HG03469 (cell line): Measurements from ENCODE around the gene DDX11.
"Not testable (repeated sequence)": the region's sequence is repeated elsewhere in the genome, so short reads cannot be mapped to it uniquely, and the experiment has no call there.

ENCODE experiments used
- ATAC-seq: cut with Tn5 transposase; IDR thresholded peaks from one replicate; pipeline ENCODE4 v1.9.1; 2021; ENCODE audit warnings: mild to moderate bottlenecking, moderate library complexity, moderate number of reproducible peaks; ENCODE audit not compliant: unreplicated experiment

DDX11 gene

DNA sequence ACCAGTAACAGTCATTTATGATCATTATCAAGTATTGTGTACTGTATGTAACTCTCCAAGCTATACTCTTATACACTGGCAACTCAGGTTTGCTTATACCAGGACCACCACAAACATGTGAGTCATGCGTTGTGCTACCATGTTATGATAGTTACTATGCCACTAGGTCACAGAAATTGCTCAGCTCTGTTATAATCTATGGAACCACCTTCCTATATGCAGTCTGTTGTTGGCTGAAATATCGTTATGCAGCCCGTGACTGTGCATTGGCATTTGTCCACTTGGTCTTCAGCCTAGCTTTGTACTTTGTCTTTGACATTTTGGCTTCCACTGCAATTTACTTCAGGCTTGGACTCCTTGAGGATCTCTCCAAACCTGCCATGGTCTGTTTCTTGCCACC is 7.5 kb upstream of the DDX11 start:
- not testable (repeated sequence) for ATAC-seq

DNA sequence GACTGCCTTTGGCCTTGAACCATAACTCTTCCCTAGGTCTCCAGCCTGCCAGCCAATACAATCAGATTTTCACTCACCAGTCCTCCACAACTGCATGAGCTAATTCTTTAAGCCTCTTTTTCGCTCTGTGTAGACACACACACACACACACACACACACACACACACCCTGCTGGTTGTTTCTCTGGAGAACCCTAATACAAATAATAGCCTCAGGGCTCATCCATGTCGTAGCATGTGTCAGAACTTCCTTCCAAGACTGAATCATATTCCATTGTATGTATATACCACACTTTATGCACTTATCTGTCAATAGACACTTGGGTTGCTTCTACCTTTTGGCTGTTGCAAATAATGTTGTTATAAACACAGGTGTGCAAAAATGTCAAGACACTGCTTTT is 6.0 kb upstream of the DDX11 start:
- not testable (repeated sequence) for ATAC-seq

DNA sequence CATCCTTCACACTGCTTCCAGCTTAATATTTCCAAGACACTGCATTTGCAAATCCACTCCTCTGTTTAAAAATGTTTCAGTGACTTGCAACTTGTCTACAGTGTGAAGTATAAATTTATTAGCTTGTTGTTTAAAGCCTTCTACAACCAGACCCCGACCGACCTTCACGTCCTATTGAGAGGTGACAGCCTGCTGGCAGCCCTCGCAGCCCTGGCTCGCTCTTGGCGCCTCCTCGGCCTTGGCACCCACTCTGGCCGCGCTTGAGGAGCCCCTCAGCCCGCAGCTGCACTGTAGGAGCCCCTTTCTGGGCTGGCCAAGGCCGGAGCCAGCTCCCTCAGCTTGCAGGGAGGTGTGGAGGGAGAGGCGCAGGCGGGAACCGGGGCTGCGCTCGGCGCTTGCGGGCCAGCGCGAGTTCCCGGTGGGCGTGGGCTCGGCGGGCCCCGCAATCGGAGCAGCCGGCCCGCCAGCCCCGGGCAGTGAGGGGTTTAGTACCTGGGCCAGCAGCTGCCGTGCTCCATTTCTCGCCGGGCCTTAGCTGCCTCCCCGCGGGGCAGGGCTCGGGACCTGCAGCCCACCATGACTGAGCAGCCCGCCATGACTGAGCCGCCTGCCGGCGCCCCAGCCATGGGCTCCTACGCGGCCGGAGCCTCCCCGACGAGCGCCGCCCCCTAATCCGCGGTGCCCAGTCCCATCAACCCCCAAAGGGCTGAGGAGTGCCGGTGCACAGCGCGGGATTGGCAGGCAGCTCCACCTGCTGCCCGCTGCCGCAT is 2.5 kb upstream of the DDX11 start:
- not testable (repeated sequence) for ATAC-seq

DNA sequence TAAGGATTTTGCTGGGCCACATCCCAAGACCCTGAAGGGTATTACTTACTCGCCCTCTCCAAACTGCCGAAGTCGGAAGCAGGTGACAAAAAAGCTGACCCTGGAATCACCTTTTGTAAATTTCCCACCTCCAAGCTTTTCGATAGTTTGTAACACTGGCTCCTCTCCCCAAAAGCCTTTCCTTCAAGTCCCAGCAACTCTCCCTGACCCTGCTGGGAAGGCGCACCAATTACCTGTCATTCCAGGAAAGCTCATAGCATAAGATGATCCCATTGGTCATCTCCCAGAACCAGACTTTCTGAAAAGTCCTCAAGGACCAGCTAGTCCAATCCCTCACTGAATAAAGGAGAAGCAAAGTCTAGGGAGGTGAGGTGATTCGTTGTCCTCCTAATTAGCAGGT is 698 bp upstream of the DDX11 start:
- ATAC-seq: not testable (repeated sequence)

DNA sequence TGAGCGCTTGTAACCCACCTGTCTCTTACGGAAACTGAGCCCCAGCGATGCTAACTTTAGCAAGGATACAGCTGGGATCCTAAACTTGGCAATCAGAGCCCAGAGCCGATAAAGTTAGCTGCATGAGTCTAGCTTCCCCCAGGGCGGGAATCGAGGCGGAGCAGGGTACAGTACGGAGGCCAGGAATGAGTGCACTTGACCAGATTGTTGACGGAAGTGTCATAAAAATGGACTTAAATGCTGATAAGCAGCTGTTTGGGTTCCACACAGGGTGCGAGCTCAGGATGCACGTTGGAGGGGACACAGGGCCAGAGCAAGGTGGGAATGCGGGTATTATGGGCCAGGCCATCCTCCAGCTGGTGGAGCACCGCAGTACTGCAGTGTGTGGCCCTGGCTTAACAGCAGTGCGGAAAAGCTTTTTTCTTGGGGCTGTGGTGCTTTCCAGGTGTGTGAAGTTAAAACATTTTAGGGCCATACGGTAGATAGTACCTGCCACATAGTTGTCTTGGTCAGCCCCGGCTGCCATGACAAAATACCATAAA is 744 bp downstream of the DDX11 start:
- ATAC-seq: peak; percentile 30

DNA sequence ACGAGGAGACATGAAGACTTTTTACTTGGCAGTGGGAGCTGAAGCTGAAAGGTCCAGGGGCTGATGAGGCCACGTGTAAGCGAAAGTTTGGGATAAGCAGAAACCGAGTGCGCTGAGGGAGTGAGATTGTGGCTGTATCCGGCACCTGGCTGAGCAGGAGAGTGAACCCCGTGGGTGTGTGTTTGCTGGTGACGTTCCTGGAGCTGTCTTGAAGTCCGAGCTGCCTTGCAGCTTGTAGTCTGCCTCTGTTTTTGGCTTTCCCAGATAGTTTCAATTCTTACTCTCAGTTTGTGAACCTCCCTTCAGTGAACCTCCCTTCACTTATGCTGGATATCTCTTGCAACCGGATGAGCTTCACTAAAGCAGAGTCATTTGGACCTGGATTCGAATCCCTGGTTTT is 2.5 kb downstream of the DDX11 start:
- ATAC-seq: not testable (repeated sequence)

DNA sequence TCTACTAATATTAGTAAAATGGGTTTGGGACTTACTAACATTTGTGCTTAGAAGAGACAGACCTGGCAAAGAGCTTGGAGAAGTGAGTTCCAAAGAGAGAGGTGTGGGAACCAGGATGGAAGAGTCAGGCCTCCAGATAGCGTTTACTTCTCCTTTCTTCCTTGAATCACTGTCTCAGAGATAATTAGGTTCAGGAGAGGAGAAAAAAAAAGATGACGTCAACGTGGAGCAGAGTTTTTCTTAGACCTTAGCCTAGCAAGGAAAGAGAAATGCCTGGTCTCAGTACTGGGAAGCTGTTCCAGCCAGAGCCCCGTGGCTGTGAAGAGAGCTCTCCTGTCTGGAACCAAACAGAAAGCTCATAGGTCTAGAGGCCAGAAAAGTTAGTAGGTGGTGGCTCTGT is 3.4 kb downstream of the DDX11 start:
- not testable (repeated sequence) for ATAC-seq

GRCh38 chr12:31077998-31078397 is 4.3 kb downstream of the DDX11 start:
- ATAC-seq: not testable (repeated sequence)

GRCh38 chr12:31079421-31079820 is 5.8 kb downstream of the DDX11 start:
- not testable (repeated sequence) for ATAC-seq

DNA sequence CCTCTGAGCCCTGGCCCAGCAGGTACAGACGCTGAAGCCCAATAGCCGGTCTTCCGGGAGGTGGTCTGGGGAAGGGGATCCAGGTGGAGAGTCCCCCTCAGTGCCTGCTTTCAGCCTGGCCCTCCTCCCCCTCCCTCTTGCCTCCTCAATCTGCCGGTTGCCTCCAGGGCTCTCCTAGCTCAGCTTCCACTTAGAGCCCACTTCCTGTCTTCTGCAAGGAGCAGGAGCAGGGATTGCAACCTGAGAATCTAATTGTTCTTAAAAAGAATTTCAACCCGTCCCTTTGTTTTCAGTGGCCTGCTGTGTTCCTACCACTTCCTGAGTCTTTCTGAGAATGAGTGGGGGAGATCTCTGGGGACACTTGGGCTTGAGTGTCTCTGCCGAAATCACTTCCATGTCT is 6.6 kb downstream of the DDX11 start:
- not testable (repeated sequence) for ATAC-seq

GRCh38 chr12:31081274-31081673 is 7.6 kb downstream of the DDX11 start:
- not testable (repeated sequence) for ATAC-seq

- not testable (repeated sequence) for ATAC-seq
Observed at GRCh38 chr12:31084241-31084640, 10.6 kb downstream of the DDX11 start.

- not testable (repeated sequence) for ATAC-seq
Observed at GRCh38 chr12:31086032-31086431, 12.4 kb downstream of the DDX11 start.

GRCh38 chr12:31087486-31087885 is 13.8 kb downstream of the DDX11 start:
- ATAC-seq: not testable (repeated sequence)

GRCh38 chr12:31087956-31088355 is 14.3 kb downstream of the DDX11 start:
- not testable (repeated sequence) for ATAC-seq

- no peak for ATAC-seq
Observed at GRCh38 chr12:31089072-31089471, 15.4 kb downstream of the DDX11 start.

DNA sequence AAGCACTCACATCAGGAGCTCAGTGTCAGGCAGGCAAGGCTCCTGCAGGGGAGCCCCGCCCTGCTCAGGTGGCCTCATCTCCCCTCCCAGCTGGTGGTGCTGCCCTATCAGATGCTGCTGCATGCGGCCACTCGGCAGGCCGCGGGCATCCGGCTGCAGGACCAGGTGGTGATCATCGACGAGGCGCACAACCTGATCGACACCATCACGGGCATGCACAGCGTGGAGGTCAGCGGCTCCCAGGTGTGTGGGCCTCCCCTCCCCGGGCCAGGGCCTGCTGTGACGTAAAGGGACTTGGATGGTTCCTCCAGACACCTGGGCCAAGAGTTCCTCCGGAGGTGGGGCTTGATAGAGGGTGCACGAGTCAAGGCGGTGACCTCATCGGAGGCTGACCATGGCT is 18.0 kb downstream of the DDX11 start:
- ATAC-seq: not testable (repeated sequence)

GRCh38 chr12:31092718-31093117 is 19.1 kb downstream of the DDX11 start:
- not testable (repeated sequence) for ATAC-seq

- not testable (repeated sequence) for ATAC-seq
Observed at GRCh38 chr12:31095080-31095860, 21.6 kb downstream of the DDX11 start.

- ATAC-seq: not testable (repeated sequence)
Observed at GRCh38 chr12:31096251-31097065, 22.8 kb downstream of the DDX11 start.

GRCh38 chr12:31097819-31098218 is 24.2 kb downstream of the DDX11 start:
- ATAC-seq: not testable (repeated sequence)
